IMR-90 (cell line): Measurements from ENCODE around the gene ARVCF.

Experiments used
- BHLHE40 ChIP-seq: fragments of 150-350 bp; IDR thresholded peaks from 2 replicates; pipeline ENCODE4 v1.6.1; 2016; ENCODE audit warnings: mild to moderate bottlenecking, low read depth, low read length
- CEBPB ChIP-seq: IDR thresholded peaks from 2 replicates; pipeline ENCODE4 v1.6.1; 2012; ENCODE audit warnings: low read depth, low read length, improper control_type of control experiment
- CTCF ChIP-seq: conservative IDR thresholded peaks from 2 replicates; pipeline ENCODE4 v1.5.1; 2012; ENCODE audit warnings: mild to moderate bottlenecking, low read depth, low read length, improper control_type of control experiment
- ELK1 ChIP-seq: fragments of 150-350 bp; IDR thresholded peaks from 2 replicates; pipeline ENCODE4 v1.6.1; 2016; ENCODE audit warnings: low read depth, mild to moderate bottlenecking, low read length, moderate library complexity, borderline replicate concordance
- MAFK ChIP-seq: IDR thresholded peaks from 2 replicates; pipeline ENCODE4 v1.6.1; 2012; ENCODE audit warnings: low read depth, low read length, improper control_type of control experiment
- MXI1 ChIP-seq: IDR thresholded peaks from 2 replicates; pipeline ENCODE4 v1.6.1; 2012; ENCODE audit warnings: low read depth, mild to moderate bottlenecking, low read length, moderate library complexity, borderline replicate concordance
- POLR2A ChIP-seq: IDR thresholded peaks from 2 replicates; pipeline ENCODE4 v1.6.1; 2012; ENCODE audit warnings: mild to moderate bottlenecking, low read depth, low read length
- RAD21 ChIP-seq: IDR thresholded peaks from 2 replicates; pipeline ENCODE4 v1.6.1; 2012; ENCODE audit warnings: low read length, improper control_type of control experiment
- SMC3 ChIP-seq: fragments of 150-350 bp; IDR thresholded peaks from 2 replicates; pipeline ENCODE4 v1.6.1; 2016; ENCODE audit warnings: low read depth, mild to moderate bottlenecking, antibody characterized with exemption, low read length, moderate library complexity
- USF2 ChIP-seq: fragments of 150-350 bp; IDR thresholded peaks from 2 replicates; pipeline ENCODE4 v1.6.1; 2017; ENCODE audit warnings: mild to moderate bottlenecking, antibody characterized with exemption, low read length, low read depth

- TF ChIP-seq RAD21: no peak
- TF ChIP-seq CTCF: no peak
- TF ChIP-seq BHLHE40: no peak
- TF ChIP-seq USF2: no peak
- TF ChIP-seq MAFK: no peak
- TF ChIP-seq MXI1: no peak
- no peak for TF ChIP-seq SMC3
- TF ChIP-seq ELK1: no peak
- no peak for TF ChIP-seq POLR2A
- TF ChIP-seq CEBPB: no peak
Observed at GRCh38 chr22:19927696-19928095, 88.9 kb downstream of the ARVCF start.
